Retinal pigment epithelial cell (primary cell): ENCODE data around the gene TTLL1.

ENCODE experiments used
- DNase-seq: peaks from one replicate; pipeline ENCODE4 v3.0.0-alpha.2; 2010; ENCODE audit warnings: low read depth
- H3K4me3 ChIP-seq: 2 replicates; pipeline ENCODE4 v1.5.1; 2011; ENCODE audit warnings: mild to moderate bottlenecking, low read length, control low read depth, moderate library complexity
- CTCF ChIP-seq: conservative IDR thresholded peaks from 2 replicates; pipeline ENCODE4 v1.5.1; 2011; ENCODE audit warnings: low read depth, low read length, control low read depth, inconsistent platforms

The TTLL1 gene

GRCh38 chr22:43088984-43089717 lies at the start of gene TTLL1:
Gene TTLL1 (minus strand): TSS chr22:43089391. CDS start chr22:43075586, 13,805 bp downstream.
- peak within 1 kb of the TSS; percentile 62 for H3K4me3 ChIP-seq
- no peak for DNase-seq
- no peak for TF ChIP-seq CTCF

- DNase-seq, result no peak
- TF ChIP-seq CTCF, result no peak
- H3K4me3 ChIP-seq, result no peak overlapping the region
Measured at GRCh38 chr22:43136801-43137200, 47.6 kb upstream of the TTLL1 start.

GRCh38 chr22:43136255-43136654 lies 47.1 kb upstream of the TTLL1 start:
- DNase-seq, result no peak
- no peak overlapping the region for H3K4me3 ChIP-seq
- TF ChIP-seq CTCF, result peak; percentile 81

- TF ChIP-seq CTCF, result no peak
- DNase-seq, result no peak
- no peak overlapping the region for H3K4me3 ChIP-seq
Measured at GRCh38 chr22:43135565-43135964, 46.4 kb upstream of the TTLL1 start.

GRCh38 chr22:43134553-43134952 lies 45.4 kb upstream of the TTLL1 start:
- no peak for TF ChIP-seq CTCF
- no peak for DNase-seq
- H3K4me3 ChIP-seq, result no peak overlapping the region

GRCh38 chr22:43133401-43133800 lies 44.2 kb upstream of the TTLL1 start:
- no peak overlapping the region for H3K4me3 ChIP-seq
- no peak for TF ChIP-seq CTCF
- no peak for DNase-seq

- DNase-seq, result no peak
- H3K4me3 ChIP-seq, result no peak overlapping the region
- TF ChIP-seq CTCF, result no peak
Measured at GRCh38 chr22:43131773-43132501, 42.7 kb upstream of the TTLL1 start.
